Endothelial cell of umbilical vein (primary cell): ENCODE measurements around the gene KRTAP5-2. TPM values are rescaled to one million over a fixed set of nuclear protein-coding genes. Genes with fewer than 3 reads are reported as not detected.

Source experiments
- BruUV-seq: library from RNA; stranded (reverse); fragments of 400-500 nt; replicated peaks from 2 replicates; lab custom pipeline; 2021; lab: Mats Ljungman, UMichigan
- CTCF ChIA-PET: fragments of 300-600, 350-600 bp; sonication (Branson Sonifier 250); formaldehyde crosslinking; loops from one replicate; lab custom pipeline; 2021; ENCODE audit warnings: antibody characterized with exemption, inconsistent platforms; lab: Charles Lee
- POLR2A ChIA-PET: fragments of 300-600, 350-600 bp; sonication (Branson Sonifier 250); formaldehyde crosslinking; loops from one replicate; lab custom pipeline; 2021; ENCODE audit warnings: antibody characterized with exemption, inconsistent platforms; lab: Charles Lee
- DNase-seq: peaks from one replicate; pipeline ENCODE4 v3.0.0-alpha.2; 2011; ENCODE audit warnings: low read depth, low spot score
- FAIRE-seq: peaks from 2 replicates; lab custom pipeline; 2011; peaks lifted over from hg19 to GRCh38; lab: Jason Lieb, UNC
- H2AFZ ChIP-seq: 2 replicates; pipeline ENCODE4 v1.6.0; 2012; ENCODE audit warnings: low read depth, low read length, control low read depth, inconsistent platforms
- H3K27ac ChIP-seq: 2 replicates; pipeline ENCODE4 v1.5.1; 2011; ENCODE audit warnings: low read depth, mild to moderate bottlenecking, control low read depth, low read length, moderate library complexity; ENCODE audit not compliant: insufficient read depth
- H3K27me3 ChIP-seq, 2 experiments: 2 replicates each; pipeline versions ENCODE4 v1.6.0 to v1.6.1; 2011; ENCODE audit warnings: low read length in 2 of 2, mixed read lengths in 1 of 2; ENCODE audit not compliant: control insufficient read depth in 2 of 2, insufficient read depth in 2 of 2
- H3K36me3 ChIP-seq, 2 experiments: 2 replicates in 1 of 2; 3 replicates in 1 of 2; pipeline ENCODE4 v1.5.1; 2011; ENCODE audit warnings: low read length in 2 of 2, mild to moderate bottlenecking in 1 of 2, moderate library complexity in 1 of 2; ENCODE audit not compliant: control insufficient read depth in 2 of 2, insufficient read depth in 2 of 2; ENCODE audit errors: extremely low read depth in 1 of 2
- H3K4me1 ChIP-seq: 3 replicates; pipeline ENCODE4 v1.5.1; 2011; ENCODE audit warnings: mild to moderate bottlenecking, low read length; ENCODE audit not compliant: control insufficient read depth, insufficient read depth; ENCODE audit errors: extremely low read depth
- H3K4me2 ChIP-seq: 2 replicates; pipeline ENCODE4 v1.6.1; 2011; ENCODE audit warnings: low read length, control low read depth, mixed read lengths; ENCODE audit not compliant: insufficient read depth
- H3K4me3 ChIP-seq, 3 experiments: fragments of 200-600 bp in 1 of 3; sonication (generic), shearing (Covaris generic) in 1 of 3; replicated peaks in 1 of 3; 2 replicates each; pipeline ENCODE4 v1.5.1; 2011 to 2016; ENCODE audit warnings: control low read depth in 3 of 3, low read length in 3 of 3, mild to moderate bottlenecking in 2 of 3, inconsistent platforms in 1 of 3, low read depth in 1 of 3, moderate library complexity in 1 of 3; ENCODE audit not compliant: insufficient read depth in 1 of 3
- H3K79me2 ChIP-seq: 2 replicates; pipeline ENCODE4 v1.6.0; 2012; ENCODE audit warnings: low read length, inconsistent platforms; ENCODE audit not compliant: control insufficient read depth, insufficient read depth
- H3K9ac ChIP-seq: replicated peaks from 2 replicates; pipeline ENCODE3; 2011; ENCODE audit warnings: low read length, control low read depth; ENCODE audit not compliant: insufficient read depth; ENCODE audit errors: extremely low read depth
- H3K9me1 ChIP-seq: replicated peaks from 3 replicates; pipeline ENCODE4 v1.6.0; 2011; ENCODE audit warnings: mild to moderate bottlenecking, low read length; ENCODE audit not compliant: control insufficient read depth, insufficient read depth; ENCODE audit errors: extremely low read depth
- H3K9me3 ChIP-seq: replicated peaks from 2 replicates; pipeline ENCODE4 v1.5.1; 2012; ENCODE audit warnings: low read length, inconsistent platforms; ENCODE audit not compliant: control insufficient read depth, insufficient read depth
- H4K20me1 ChIP-seq: replicated peaks from 2 replicates; pipeline ENCODE3; 2011; ENCODE audit warnings: mild to moderate bottlenecking, low read length; ENCODE audit not compliant: control insufficient read depth, insufficient read depth; ENCODE audit errors: extremely low read depth
- EZH2 ChIP-seq: IDR thresholded peaks from 2 replicates; pipeline ENCODE4 v1.6.1; 2012; ENCODE audit warnings: borderline replicate concordance, low read depth, mild to moderate bottlenecking, moderate library complexity, low read length, inconsistent platforms; ENCODE audit not compliant: severe bottlenecking
- FOS ChIP-seq: IDR thresholded peaks from 2 replicates; pipeline ENCODE4 v1.6.1; 2011; ENCODE audit warnings: mild to moderate bottlenecking, low read length, moderate library complexity, borderline replicate concordance; ENCODE audit not compliant: insufficient read depth
- GATA2 ChIP-seq: IDR thresholded peaks from 2 replicates; pipeline ENCODE4 v1.7.0; 2011; ENCODE audit warnings: low read depth, mild to moderate bottlenecking, moderate library complexity, mixed read lengths, low read length; ENCODE audit not compliant: insufficient read length, insufficient read depth
- JUN ChIP-seq: IDR thresholded peaks from 2 replicates; pipeline ENCODE4 v1.6.1; 2011; ENCODE audit warnings: borderline replicate concordance, low read depth; ENCODE audit not compliant: insufficient read length, insufficient read depth
- MAX ChIP-seq: IDR thresholded peaks from 2 replicates; pipeline ENCODE4 v1.6.1; 2011; ENCODE audit not compliant: insufficient read depth, insufficient read length
- MYC ChIP-seq: IDR thresholded peaks from one replicate; pipeline ENCODE4 v1.6.1; 2011; ENCODE audit warnings: mild to moderate bottlenecking, low read depth, low read length
- POLR2A ChIP-seq: IDR thresholded peaks from 2 replicates; pipeline ENCODE4 v1.6.1; 2012; ENCODE audit warnings: low read depth, mild to moderate bottlenecking, control low read depth, low read length
- POLR2AphosphoS5 ChIP-seq: IDR thresholded peaks from 2 replicates; pipeline ENCODE4 v1.6.1; 2012; ENCODE audit warnings: low read depth, mild to moderate bottlenecking, control low read depth, low read length, moderate library complexity; ENCODE audit not compliant: insufficient read depth
- dilution Hi-C: fragments of 300-500 bp; cut with MboI; formaldehyde crosslinking; loops from one replicate; pipeline ENCODE4 v1.15.0; 2019; ENCODE audit warnings: low sequenced_read_pairs; ENCODE audit not compliant: extremely low pct_ligation_motif_present
- intact Hi-C: fragments of 100-400 bp; cut with micrococcal nuclease; formaldehyde crosslinking; loops from one replicate; pipeline ENCODE4 v1.10.0; 2022
- polyA plus RNA-seq, 4 experiments: library from polyadenylated mRNA; depleted of rRNA in 3 of 4; stranded (reverse) in 3 of 4; unstranded in 1 of 4; fragments of >200 nt; gene quantifications; 2 replicates each; pipeline versions ENCODE4 v1.2.1 to v1.2.3, GENCODE V29; 2011 to 2012; ENCODE audit warnings: missing spikeins in 1 of 4
- total RNA-seq: library from RNA; stranded (reverse); gene quantifications from 2 replicates; pipeline ENCODE4 v1.2.3, GENCODE V29; 2021

The KRTAP5-2 gene
- total and polyA plus RNA-seq, 2 donors (not counting 3 experiments of a cell fraction or from before 2014, with no cell fraction given): not detected

GRCh38 chr11:1548221-1549070 is 49.6 kb downstream of the KRTAP5-2 start:
- BruUV-seq: no TSS peak
- H3K9ac ChIP-seq: no peak overlapping the region

GRCh38 chr11:1547467-1548098 is 50.5 kb downstream of the KRTAP5-2 start:
- Histone ChIP-seq H3K27me3 (peaks cover 13 to 28% of the 10 kb centered on the region in 2 experiments), H4K20me1 (no peaks in the 10 kb centered on the region), H3K9ac (no peak overlapping the region), H3K4me1 (peaks cover 2% of the 10 kb centered on the region), H3K4me2 (no peak overlapping the region), H3K9me1 (no peaks in the 10 kb centered on the region), H3K9me3 (no peaks in the 10 kb centered on the region), H3K4me3 (no peak overlapping the region), H3K36me3 (no peaks in the 10 kb centered on the region), H2AFZ (no peak overlapping the region), H3K79me2 (no peaks in the 10 kb centered on the region), H3K27ac (no peak overlapping the region)
- no TSS peak for BruUV-seq
- POLR2A ChIA-PET: no interaction called here
- TF ChIP-seq POLR2A (no peak), POLR2AphosphoS5 (no peak), EZH2 (peak; percentile 93), MAX (no peak), GATA2 (no peak), FOS (no peak), MYC (no peak)
- intact Hi-C loops: no loop called here
- dilution Hi-C loops: no loop called here
- DNase-seq (no peak), FAIRE-seq (no peak)
- CTCF ChIA-PET: interaction anchor here (0.9 to 9.8 kb wide), 9 partner anchors 9 to 609 kb away, joined by 6 to 313 read pairs (median 13); no protein-coding TSS in a partner anchor

More at GRCh38 chr11:1548221-1549070, 49.6 kb downstream of the KRTAP5-2 start:
- TF ChIP-seq MYC (no peak), FOS (no peak), JUN (no peak), MAX (no peak), EZH2 (no peak)
- Histone ChIP-seq H3K4me2 (no peak overlapping the region), H3K27me3 (peaks cover 13 to 28% of the 10 kb centered on the region in 2 experiments), H2AFZ (no peak overlapping the region), H4K20me1 (no peaks in the 10 kb centered on the region), H3K79me2 (no peaks in the 10 kb centered on the region), H3K9me3 (no peaks in the 10 kb centered on the region), H3K27ac (no peak overlapping the region), H3K4me3 (no peak overlapping the region), H3K4me1 (peaks cover 2% of the 10 kb centered on the region), H3K9me1 (no peaks in the 10 kb centered on the region), H3K36me3 (no peaks in the 10 kb centered on the region)
- DNase-seq (peak; percentile 25), FAIRE-seq (no peak)
- intact Hi-C loops: no loop called here
- ChIA-PET CTCF (interaction anchor here (1.4 to 9.8 kb wide), 5 partner anchors 10 to 104 kb away, joined by 4 to 313 read pairs (median 12); no protein-coding TSS in a partner anchor), POLR2A (interaction anchor here (0.6 kb wide), 1 partner anchor 513 kb away, joined by 4 read pairs; no protein-coding TSS in a partner anchor)
- dilution Hi-C loops: no loop called here
